ENCODE data around the gene ANKRD53. TPM values are rescaled to one million over a fixed set of nuclear protein-coding genes. Genes with fewer than 3 reads are reported as not detected.
"Not testable (repeated sequence)": the region's sequence is repeated elsewhere in the genome, so short reads cannot be mapped to it uniquely, and the experiment has no call there.

The ANKRD53 gene
- total and polyA plus RNA-seq, 9 of the 15 experiments (the other 6 are each of a cell fraction or from before 2014, with no cell fraction given), result 0.18 TPM; not detected in 8

- H3K79me2 ChIP-seq (ENCODE audit: control insufficient read depth, insufficient read depth, low read length); H4K20me1 ChIP-seq (replicated peaks; ENCODE audit: control insufficient read depth, insufficient read depth, low read length); BruUV-seq (replicated peaks); H3K9ac ChIP-seq (ENCODE audit: insufficient read depth in 1 of 2, low read depth in 2 of 2, low read length in 2 of 2); H3K27ac ChIP-seq (ENCODE audit: extremely low read depth, low read depth, low read length); FAIRE-seq; POLR2A ChIA-PET; H3K36me3 ChIP-seq (ENCODE audit: control insufficient read depth, insufficient read depth, low read length); H2AFZ ChIP-seq (ENCODE audit: low read depth, low read length); ATAC-seq; H3K9me3 ChIP-seq (replicated peaks; ENCODE audit: control insufficient read depth, insufficient read depth, low read depth, low read length); H3K4me3 ChIP-seq; H3K9me1 ChIP-seq (ENCODE audit: control insufficient read depth, insufficient read depth, low read length); in situ Hi-C loops (cut with MboI); DNase-seq (ENCODE audit: extremely low read depth in 1 of 4, low spot score in 3 of 4); H3K4me1 ChIP-seq (replicated peaks in 1 of 2; ENCODE audit: control insufficient read depth in 2 of 2, insufficient read depth in 2 of 2, low read length in 2 of 2); intact Hi-C loops (cut with micrococcal nuclease); H3K4me2 ChIP-seq (ENCODE audit: insufficient read depth, low read length): not testable (repeated sequence)
- peaks cover 2 to 23% of the 10 kb centered on the region in 2 experiments for H3K27me3 ChIP-seq (ENCODE audit: control insufficient read depth in 2 of 2, insufficient read depth in 2 of 2, low read length in 2 of 2)
- CTCF ChIA-PET (ENCODE audit: low intra/inter-chr PET ratio), result interaction anchor here (0.6 kb wide), 1 partner anchor 323 kb away, joined by 3 read pairs; no protein-coding TSS in a partner anchor
- WGBS (ENCODE audit: insufficient coverage, low coverage, missing lambda C conversion rate), result 1% methylated on average over 6 of the region's 6 CpGs
- TF ChIP-seq DACH1 (IDR thresholded peaks at IDR 0.05; ENCODE audit: partially characterized antibody) (peak; percentile 71), SAFB (IDR thresholded peaks at IDR 0.05; ENCODE audit: borderline replicate concordance, low read depth, low read length) (peak; percentile 54; the same call in 1 of the 2 replicates)
Measured at GRCh38 chr2:71019989-71020388, 41.6 kb downstream of the ANKRD53 start.

GRCh38 chr2:71021394-71021793, 43.0 kb downstream of the ANKRD53 start:
- H3K9ac ChIP-seq (ENCODE audit: insufficient read depth in 1 of 2, low read depth in 2 of 2, low read length in 2 of 2); H3K4me1 ChIP-seq (replicated peaks in 1 of 2; ENCODE audit: control insufficient read depth in 2 of 2, insufficient read depth in 2 of 2, low read length in 2 of 2); DNase-seq (ENCODE audit: extremely low read depth in 1 of 4, low spot score in 3 of 4); FAIRE-seq; H4K20me1 ChIP-seq (replicated peaks; ENCODE audit: control insufficient read depth, insufficient read depth, low read length); ATAC-seq; intact Hi-C loops (cut with micrococcal nuclease); H3K36me3 ChIP-seq (ENCODE audit: control insufficient read depth, insufficient read depth, low read length); H2AFZ ChIP-seq (ENCODE audit: low read depth, low read length); H3K4me2 ChIP-seq (ENCODE audit: insufficient read depth, low read length); H3K4me3 ChIP-seq; in situ Hi-C loops (cut with MboI); BruUV-seq (replicated peaks); H3K9me3 ChIP-seq (replicated peaks; ENCODE audit: control insufficient read depth, insufficient read depth, low read depth, low read length); H3K27ac ChIP-seq (ENCODE audit: extremely low read depth, low read depth, low read length); H3K9me1 ChIP-seq (ENCODE audit: control insufficient read depth, insufficient read depth, low read length); H3K79me2 ChIP-seq (ENCODE audit: control insufficient read depth, insufficient read depth, low read length): not testable (repeated sequence)
- POLR2A ChIA-PET, result interaction anchor here (0.6 to 1.7 kb wide), 4 partner anchors 13 to 135 kb away, joined by 3 to 4 read pairs (median 3); partner anchors contain the start of gene MPHOSPH10
- CTCF ChIA-PET (ENCODE audit: low intra/inter-chr PET ratio), result interaction anchor here (0.6 kb wide), 1 partner anchor 103 kb away, joined by 3 read pairs; no protein-coding TSS in a partner anchor
- H3K27me3 ChIP-seq (ENCODE audit: control insufficient read depth in 2 of 2, insufficient read depth in 2 of 2, low read length in 2 of 2), result peaks cover 9 to 30% of the 10 kb centered on the region in 2 experiments; a peak in 4 of 5 replicates
- 3% methylated on average over 7 of the region's 14 CpGs for WGBS (ENCODE audit: insufficient coverage, low coverage, missing lambda C conversion rate)

All from K562 (cell line).